HFFc6 (cell line): ENCODE results near the gene SLC4A8. TPM values are rescaled to one million over a fixed set of nuclear protein-coding genes. Genes with fewer than 3 reads are reported as not detected.
A peak's percentile ranks its signal among the peaks of the same experiment; 100 is the strongest.

ENCODE experiments used
- DNase-seq: peaks from one replicate; pipeline ENCODE4 v3.0.0-alpha.2; 2018
- H3K27ac Mint-ChIP-seq: 2 replicates; pipeline ENCODE4 v1.8.0; 2020; ENCODE audit warnings: mild to moderate bottlenecking, mixed read lengths
- H3K27me3 Mint-ChIP-seq: 2 replicates; pipeline ENCODE4 v1.8.0; 2021; ENCODE audit warnings: mild to moderate bottlenecking, moderate library complexity, mixed read lengths; ENCODE audit not compliant: insufficient read depth
- H3K36me3 Mint-ChIP-seq: 2 replicates; pipeline ENCODE4 v1.8.0; 2021; ENCODE audit warnings: low read depth, mixed read lengths
- H3K4me1 Mint-ChIP-seq: 2 replicates; pipeline ENCODE4 v1.8.0; 2020; ENCODE audit warnings: low read depth, mixed read lengths
- H3K4me3 Mint-ChIP-seq: 2 replicates; pipeline ENCODE4 v1.8.0; 2020; ENCODE audit warnings: mild to moderate bottlenecking, moderate library complexity, mixed read lengths
- H3K9me3 Mint-ChIP-seq: 2 replicates; pipeline ENCODE4 v1.8.0; 2020; ENCODE audit warnings: mild to moderate bottlenecking, mixed read lengths
- CTCF ChIP-seq: fragments of 200-600 bp; sonication (generic); IDR thresholded peaks from 2 replicates; pipeline ENCODE4 v1.5.0; 2021; ENCODE audit warnings: antibody characterized with exemption, mild to moderate bottlenecking
- total RNA-seq, 6 experiments: library from RNA; stranded (reverse); fragmentation: NEBNext Ultra II Directional; extraction: Animal tissue kit (Norgen Biotek cat#: 25700); gene quantifications; 2 replicates in 1 of 6; 3 replicates in 5 of 6; pipeline ENCODE4 v1.2.3, GENCODE V29; 2021

Gene SLC4A8
- total RNA-seq, 6 experiments from 2014 or later: 10.2 to 21.9 (median 14.4) TPM

GRCh38 chr12:51432921-51433320 lies 8.3 kb downstream of the SLC4A8 start:
- Mint-ChIP-seq H3K27me3 (peaks cover 1% of the 10 kb centered on the region; the same call in 1 of the 2 replicates), H3K27ac (no peak overlapping the region), H3K4me3 (no peak overlapping the region), H3K36me3 (no peaks in the 10 kb centered on the region), H3K9me3 (no peaks in the 10 kb centered on the region), H3K4me1 (peaks cover 7% of the 10 kb centered on the region; the same call in 1 of the 2 replicates)
- no peak for TF ChIP-seq CTCF
- DNase-seq: no peak

- no peak overlapping the region for H3K4me3 Mint-ChIP-seq
- H3K4me1 Mint-ChIP-seq: peaks cover 7% of the 10 kb centered on the region; the same call in 1 of the 2 replicates
- DNase-seq: no peak
- no peak for TF ChIP-seq CTCF
- H3K27ac Mint-ChIP-seq: no peak overlapping the region
- no peaks in the 10 kb centered on the region for H3K36me3 Mint-ChIP-seq
- no peaks in the 10 kb centered on the region for H3K9me3 Mint-ChIP-seq
- peaks cover 1% of the 10 kb centered on the region; the same call in 1 of the 2 replicates for H3K27me3 Mint-ChIP-seq
Observed at GRCh38 chr12:51434305-51434704, 9.7 kb downstream of the SLC4A8 start.

- H3K4me3 Mint-ChIP-seq: no peak overlapping the region
- peaks cover 1% of the 10 kb centered on the region; the same call in 1 of the 2 replicates for H3K27me3 Mint-ChIP-seq
- peaks cover 21% of the 10 kb centered on the region for H3K4me1 Mint-ChIP-seq
- no peak for TF ChIP-seq CTCF
- no peak overlapping the region for H3K27ac Mint-ChIP-seq
- no peaks in the 10 kb centered on the region for H3K9me3 Mint-ChIP-seq
- no peaks in the 10 kb centered on the region for H3K36me3 Mint-ChIP-seq
- no peak for DNase-seq
Observed at GRCh38 chr12:51437431-51437830, 12.8 kb downstream of the SLC4A8 start.

- no peak overlapping the region for H3K4me3 Mint-ChIP-seq
- H3K9me3 Mint-ChIP-seq: no peaks in the 10 kb centered on the region
- peaks cover 19% of the 10 kb centered on the region for H3K4me1 Mint-ChIP-seq
- TF ChIP-seq CTCF: no peak
- peaks cover 1% of the 10 kb centered on the region; the same call in 1 of the 2 replicates for H3K27me3 Mint-ChIP-seq
- H3K36me3 Mint-ChIP-seq: no peaks in the 10 kb centered on the region
- DNase-seq: no peak
- H3K27ac Mint-ChIP-seq: no peak overlapping the region
Observed at GRCh38 chr12:51439330-51439729, 14.7 kb downstream of the SLC4A8 start.

- TF ChIP-seq CTCF: no peak
- Mint-ChIP-seq H3K4me3 (peak overlapping the region; percentile 36), H3K9me3 (no peaks in the 10 kb centered on the region), H3K27me3 (peaks cover 1% of the 10 kb centered on the region; the same call in 1 of the 2 replicates), H3K27ac (peak overlapping the region; percentile 84), H3K36me3 (no peaks in the 10 kb centered on the region), H3K4me1 (peaks cover 19% of the 10 kb centered on the region)
- DNase-seq: peak; percentile 67
Observed at GRCh38 chr12:51441583-51441982, 17.0 kb downstream of the SLC4A8 start.

- peak overlapping the region; percentile 84 for H3K27ac Mint-ChIP-seq
- no peaks in the 10 kb centered on the region for H3K36me3 Mint-ChIP-seq
- no peaks in the 10 kb centered on the region for H3K9me3 Mint-ChIP-seq
- H3K4me1 Mint-ChIP-seq: peaks cover 19% of the 10 kb centered on the region
- H3K27me3 Mint-ChIP-seq: peaks cover 1% of the 10 kb centered on the region; the same call in 1 of the 2 replicates
- DNase-seq: peak; percentile 45
- H3K4me3 Mint-ChIP-seq: peak overlapping the region; percentile 68
- no peak for TF ChIP-seq CTCF
Observed at GRCh38 chr12:51442324-51442723, 17.7 kb downstream of the SLC4A8 start.
